SK-N-SH (cell line): ENCODE measurements around the gene EFCAB7. TPM values are rescaled to one million over a fixed set of nuclear protein-coding genes. Genes with fewer than 3 reads are reported as not detected.

Experiments
- CTCF ChIA-PET: fragments of 300-600, 350-600 bp; formaldehyde crosslinking; extraction: SDS; loops from one replicate; lab custom pipeline; 2021; lab: Yijun Ruan, JAX
- POLR2A ChIA-PET: fragments of 350-600 bp; sonication (Branson Sonifier 250); formaldehyde crosslinking; extraction: SDS; loops from one replicate; lab custom pipeline; 2020; ENCODE audit warnings: antibody characterized with exemption, inconsistent platforms; lab: Yijun Ruan, JAX
- DNase-seq: peaks from one replicate; pipeline ENCODE4 v3.0.0; 2012
- H2AFZ ChIP-seq: fragments of 200-600 bp; sonication (generic); 2 replicates; pipeline ENCODE4 v1.8.1; 2016; ENCODE audit warnings: antibody characterized with exemption, mild to moderate bottlenecking, low read depth
- H3F3A ChIP-seq: fragments of 200-600 bp; sonication (generic); replicated peaks from 2 replicates; pipeline ENCODE3; 2016; ENCODE audit warnings: antibody characterized with exemption, mild to moderate bottlenecking; ENCODE audit not compliant: insufficient read depth
- H3K27ac ChIP-seq, 2 experiments: fragments of 200-500 bp in 1 of 2; fragments of 200-600 bp in 1 of 2; sonication (Bioruptor generic) in 1 of 2; sonication (generic), shearing (Covaris generic) in 1 of 2; 2 replicates each; pipeline versions ENCODE4 v1.5.1 to v1.6.1; 2014 to 2016; ENCODE audit warnings: low read depth in 2 of 2, inconsistent platforms in 1 of 2, low read length in 1 of 2, mild to moderate bottlenecking in 1 of 2, mixed read lengths in 1 of 2
- H3K27me3 ChIP-seq: fragments of 200-600 bp; sonication (generic), shearing (Covaris generic); 2 replicates; pipeline ENCODE4 v1.6.1; 2016; ENCODE audit warnings: mixed run types; ENCODE audit not compliant: insufficient read depth
- H3K36me3 ChIP-seq, 2 experiments: fragments of 200-500 bp in 1 of 2; fragments of 200-600 bp in 1 of 2; sonication (Bioruptor generic) in 1 of 2; sonication (generic) in 1 of 2; replicated peaks in 1 of 2; 2 replicates each; pipeline versions ENCODE3 to v1.5.1; 2014 to 2016; ENCODE audit warnings: low read length in 1 of 2, mild to moderate bottlenecking in 1 of 2; ENCODE audit not compliant: insufficient read depth in 2 of 2, control insufficient read depth in 1 of 2
- H3K4me1 ChIP-seq, 2 experiments: fragments of 200-500 bp in 1 of 2; fragments of 200-600 bp in 1 of 2; sonication (Bioruptor generic) in 1 of 2; sonication (generic), shearing (Covaris generic) in 1 of 2; 2 replicates each; pipeline versions ENCODE4 v1.5.1 to v1.6.1; 2014 to 2016; ENCODE audit warnings: low read depth in 1 of 2, low read length in 1 of 2, mixed run types in 1 of 2; ENCODE audit not compliant: insufficient read depth in 2 of 2, control insufficient read depth in 1 of 2
- H3K4me2 ChIP-seq: fragments of 200-600 bp; sonication (generic), shearing (Covaris generic); 2 replicates; pipeline ENCODE4 v1.6.1; 2017; ENCODE audit warnings: mixed run types
- H3K4me3 ChIP-seq, 2 experiments: fragments of 200-500 bp in 1 of 2; fragments of 200-600 bp in 1 of 2; sonication (Bioruptor generic) in 1 of 2; sonication (generic), shearing (Covaris generic) in 1 of 2; 2 replicates each; pipeline versions ENCODE4 v1.5.1 to v1.8.1; 2014 to 2016; ENCODE audit warnings: low read depth in 2 of 2, inconsistent platforms in 1 of 2, low read length in 1 of 2, mild to moderate bottlenecking in 1 of 2, mixed read lengths in 1 of 2, moderate library complexity in 1 of 2
- H3K79me2 ChIP-seq: fragments of 200-600 bp; sonication (generic); 2 replicates; pipeline ENCODE4 v1.8.1; 2017; ENCODE audit warnings: mild to moderate bottlenecking; ENCODE audit not compliant: insufficient read depth
- H3K9ac ChIP-seq: fragments of 200-600 bp; sonication (generic); 2 replicates; pipeline ENCODE4 v1.6.1; 2017; ENCODE audit warnings: mixed run types
- H3K9me2 ChIP-seq: fragments of 200-600 bp; sonication (generic); 2 replicates; pipeline ENCODE4 v1.6.1; 2017; ENCODE audit warnings: mixed run types
- H3K9me3 ChIP-seq: fragments of 200-600 bp; sonication (generic); 2 replicates; pipeline ENCODE4 v1.6.1; 2017; ENCODE audit warnings: mixed run types, mild to moderate bottlenecking, moderate library complexity
- H4K20me1 ChIP-seq: fragments of 200-600 bp; sonication (generic); 2 replicates; pipeline ENCODE4 v1.6.1; 2017; ENCODE audit warnings: mild to moderate bottlenecking, mixed run types; ENCODE audit not compliant: insufficient read depth
- FOXM1 ChIP-seq: IDR thresholded peaks from 2 replicates; pipeline ENCODE4 v1.4.0; 2012; ENCODE audit warnings: low read depth, mild to moderate bottlenecking
- GABPA ChIP-seq: IDR thresholded peaks from 2 replicates; pipeline ENCODE4 v1.4.0; 2012; ENCODE audit warnings: low read depth, mild to moderate bottlenecking
- IRF3 ChIP-seq: fragments of 150-350 bp; IDR thresholded peaks from 2 replicates; pipeline ENCODE4 v1.6.1; 2016; ENCODE audit warnings: mild to moderate bottlenecking, low read depth, low read length
- NFIC ChIP-seq: IDR thresholded peaks from 2 replicates; pipeline ENCODE4 v1.4.0; 2012; ENCODE audit warnings: borderline replicate concordance
- NRF1 ChIP-seq: IDR thresholded peaks from 2 replicates; pipeline ENCODE4 v1.6.1; 2012; ENCODE audit warnings: low read depth, mild to moderate bottlenecking, low read length
- RCOR1 ChIP-seq: fragments of 150-350 bp; IDR thresholded peaks from 2 replicates; pipeline ENCODE4 v1.6.1; 2017; ENCODE audit warnings: antibody characterized with exemption, low read length
- RFX5 ChIP-seq: IDR thresholded peaks from 2 replicates; pipeline ENCODE4 v1.6.1; 2012; ENCODE audit warnings: mild to moderate bottlenecking, improper control_type of control experiment, low read length
- RXRA ChIP-seq: IDR thresholded peaks from 2 replicates; pipeline ENCODE4 v1.4.0; 2012; ENCODE audit warnings: low read depth, mild to moderate bottlenecking, borderline replicate concordance
- SIN3A ChIP-seq: IDR thresholded peaks from 2 replicates; pipeline ENCODE4 v1.6.1; 2012; ENCODE audit warnings: low read depth, mild to moderate bottlenecking, low read length, moderate library complexity, borderline replicate concordance
- YY1 ChIP-seq: IDR thresholded peaks from 2 replicates; pipeline ENCODE4 v1.4.0; 2012; ENCODE audit warnings: low read depth, mild to moderate bottlenecking
- ZBTB33 ChIP-seq: IDR thresholded peaks from 2 replicates; pipeline ENCODE4 v1.4.0; 2012; ENCODE audit warnings: low read depth, borderline replicate concordance
- polyA plus RNA-seq, 3 experiments: library from polyadenylated mRNA; depleted of rRNA; stranded (reverse); fragments of >200 nt; gene quantifications; 2 replicates each; pipeline ENCODE4 v1.2.3, GENCODE V29; 2012
- TF ChIP-seq, protein P1 (sequence below): fragments of 150-350 bp; IDR thresholded peaks from 2 replicates; pipeline ENCODE4 v1.6.1; 2017; ENCODE audit warnings: antibody characterized with exemption, low read length, low read depth, borderline replicate concordance
- TF ChIP-seq, protein P2 (sequence below): IDR thresholded peaks from 2 replicates; pipeline ENCODE4 v1.4.0; 2012; ENCODE audit warnings: low read depth, borderline replicate concordance

EFCAB7 gene
- polyA plus RNA-seq, 1 of the 3 experiments (the other 2 are of a cell fraction), result 2.4 TPM

DNA sequence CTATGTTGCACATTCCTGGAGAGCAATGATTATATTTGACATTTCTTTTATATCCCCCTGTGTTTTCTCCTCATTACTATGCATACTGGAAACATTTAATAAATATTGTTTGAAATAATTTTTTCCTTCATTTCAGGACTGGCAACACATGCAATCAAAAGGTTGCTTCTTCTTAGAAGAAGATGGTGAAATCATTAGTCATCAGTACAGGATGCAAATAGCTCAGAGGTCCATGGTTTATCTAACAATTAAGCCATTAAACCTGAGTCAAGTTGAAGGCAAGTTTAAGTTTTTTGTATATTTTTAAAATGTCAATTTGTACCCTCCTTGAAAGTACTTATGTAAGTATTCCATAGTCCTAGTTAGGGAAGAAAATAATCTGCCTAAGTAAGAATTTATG is 22.5 kb downstream of the EFCAB7 start:
- H3K9ac ChIP-seq, result no peak overlapping the region
- H3K4me3 ChIP-seq, result no peak overlapping the region
- no peaks in the 10 kb centered on the region for H3K9me3 ChIP-seq
- TF ChIP-seq SIN3A, result no peak
- TF ChIP-seq NFIC, result no peak
- TF ChIP-seq ZBTB33, result no peak
- no peak for TF ChIP-seq FOXM1
- TF ChIP-seq YY1, result no peak
- TF ChIP-seq RXRA, result no peak
- TF ChIP-seq, protein P1, sequence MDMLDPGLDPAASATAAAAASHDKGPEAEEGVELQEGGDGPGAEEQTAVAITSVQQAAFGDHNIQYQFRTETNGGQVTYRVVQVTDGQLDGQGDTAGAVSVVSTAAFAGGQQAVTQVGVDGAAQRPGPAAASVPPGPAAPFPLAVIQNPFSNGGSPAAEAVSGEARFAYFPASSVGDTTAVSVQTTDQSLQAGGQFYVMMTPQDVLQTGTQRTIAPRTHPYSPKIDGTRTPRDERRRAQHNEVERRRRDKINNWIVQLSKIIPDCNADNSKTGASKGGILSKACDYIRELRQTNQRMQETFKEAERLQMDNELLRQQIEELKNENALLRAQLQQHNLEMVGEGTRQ, result no peak
- TF ChIP-seq, protein P2, sequence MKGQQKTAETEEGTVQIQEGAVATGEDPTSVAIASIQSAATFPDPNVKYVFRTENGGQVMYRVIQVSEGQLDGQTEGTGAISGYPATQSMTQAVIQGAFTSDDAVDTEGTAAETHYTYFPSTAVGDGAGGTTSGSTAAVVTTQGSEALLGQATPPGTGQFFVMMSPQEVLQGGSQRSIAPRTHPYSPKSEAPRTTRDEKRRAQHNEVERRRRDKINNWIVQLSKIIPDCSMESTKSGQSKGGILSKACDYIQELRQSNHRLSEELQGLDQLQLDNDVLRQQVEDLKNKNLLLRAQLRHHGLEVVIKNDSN, result no peak
- TF ChIP-seq NRF1, result no peak
- no peak for TF ChIP-seq GABPA
- TF ChIP-seq RFX5, result no peak
- no peak for TF ChIP-seq RCOR1
- no peak for TF ChIP-seq IRF3
- TF ChIP-seq, all 33 proteins: peak for 0
- no peaks in the 10 kb centered on the region for H3K27me3 ChIP-seq
- peaks cover 4 to 8% of the 10 kb centered on the region in 2 experiments for H3K36me3 ChIP-seq
- H4K20me1 ChIP-seq, result no peaks in the 10 kb centered on the region
- ChIA-PET CTCF (no interaction called here), POLR2A (no interaction called here)
- H3F3A ChIP-seq, result peaks cover 4% of the 10 kb centered on the region
- H3K9me2 ChIP-seq, result no peaks in the 10 kb centered on the region
- no peak for DNase-seq
- no peaks in the 10 kb centered on the region for H3K4me1 ChIP-seq
- H3K4me2 ChIP-seq, result no peak overlapping the region
- H3K27ac ChIP-seq, result no peak overlapping the region
- H3K79me2 ChIP-seq, result no peaks in the 10 kb centered on the region
- H2AFZ ChIP-seq, result no peak overlapping the region
